MM.1S (cell line): ENCODE results near the gene PPP1R7.

ENCODE experiments used
- DNase-seq: peaks from one replicate; pipeline ENCODE4 v3.0.0-alpha.2; 2015
- H2AFZ ChIP-seq: fragments of 300-600 bp; sonication (generic); 2 replicates; pipeline ENCODE4 v1.6.0; 2016; ENCODE audit warnings: antibody characterized with exemption, low read length
- H3F3A ChIP-seq: fragments of 300-600 bp; sonication (generic); 2 replicates; pipeline ENCODE4 v1.6.1; 2016; ENCODE audit warnings: mild to moderate bottlenecking, antibody characterized with exemption, low read length, moderate library complexity, mixed read lengths; ENCODE audit not compliant: insufficient read depth
- H3K27ac ChIP-seq: fragments of 300-600 bp; sonication (generic); 2 replicates; pipeline ENCODE4 v1.5.1; 2016; ENCODE audit warnings: mild to moderate bottlenecking, low read length
- H3K27me3 ChIP-seq: fragments of 300-600 bp; sonication (generic); replicated peaks from 2 replicates; pipeline ENCODE4 v1.6.0; 2016; ENCODE audit warnings: low read length; ENCODE audit not compliant: insufficient read depth
- H3K36me3 ChIP-seq: fragments of 300-600 bp; sonication (generic); replicated peaks from 2 replicates; pipeline ENCODE4 v1.6.1; 2016; ENCODE audit warnings: mild to moderate bottlenecking, low read length, mixed read lengths; ENCODE audit not compliant: insufficient read depth
- H3K4me1 ChIP-seq: fragments of 300-600 bp; sonication (generic); 2 replicates; pipeline ENCODE4 v1.6.1; 2016; ENCODE audit warnings: low read length, mixed read lengths
- H3K4me2 ChIP-seq: fragments of 300-600 bp; sonication (generic); 2 replicates; pipeline ENCODE4 v1.6.0; 2016; ENCODE audit warnings: low read depth, low read length
- H3K4me3 ChIP-seq: fragments of 300-600 bp; sonication (generic); 2 replicates; pipeline ENCODE4 v1.5.1; 2016; ENCODE audit warnings: low read length, mixed read lengths
- H3K79me2 ChIP-seq: fragments of 300-600 bp; sonication (generic); 2 replicates; pipeline ENCODE4 v1.6.1; 2016; ENCODE audit warnings: mixed run types, low read length, mixed read lengths
- H3K9ac ChIP-seq: fragments of 300-600 bp; sonication (generic); 2 replicates; pipeline ENCODE4 v1.6.1; 2016; ENCODE audit warnings: low read length, mixed read lengths
- H3K9me2 ChIP-seq: fragments of 300-600 bp; sonication (generic); replicated peaks from 2 replicates; pipeline ENCODE4 v1.6.1; 2016; ENCODE audit warnings: mild to moderate bottlenecking, low read length, mixed read lengths; ENCODE audit not compliant: insufficient read depth
- H3K9me3 ChIP-seq: fragments of 300-600 bp; sonication (generic); replicated peaks from 2 replicates; pipeline ENCODE4 v1.6.1; 2016; ENCODE audit warnings: mild to moderate bottlenecking, low read length, mixed read lengths; ENCODE audit not compliant: insufficient read depth
- H4K20me1 ChIP-seq: fragments of 300-600 bp; sonication (generic); 2 replicates; pipeline ENCODE4 v1.6.1; 2016; ENCODE audit warnings: mild to moderate bottlenecking, low read length, moderate library complexity, mixed read lengths; ENCODE audit not compliant: insufficient read depth
- CTCF ChIP-seq: fragments of 300-600 bp; sonication (generic); IDR thresholded peaks from 2 replicates; pipeline ENCODE4 v1.5.1; 2016; ENCODE audit warnings: antibody characterized with exemption, low read length, mixed read lengths
- EZH2 ChIP-seq: fragments of 300-600 bp; sonication (generic); optimal IDR thresholded peaks from 2 replicates; pipeline ENCODE3; 2017; ENCODE audit warnings: low read depth, mild to moderate bottlenecking, antibody characterized with exemption, low read length, mixed read lengths
- EZH2phosphoT487 ChIP-seq: fragments of 300-600 bp; sonication (generic); IDR thresholded peaks from 2 replicates; pipeline ENCODE4 v1.6.1; 2018; ENCODE audit warnings: antibody characterized with exemption, low read length

PPP1R7 gene

GRCh38 chr2:241109210-241110088, 40.8 kb upstream of the PPP1R7 start:
- no peaks in the 10 kb centered on the region for H3K36me3 ChIP-seq
- no peaks in the 10 kb centered on the region for H3K9me2 ChIP-seq
- no peak overlapping the region for H3K4me2 ChIP-seq
- H3K4me1 ChIP-seq, result no peaks in the 10 kb centered on the region
- no peaks in the 10 kb centered on the region for H3K9me3 ChIP-seq
- H3K79me2 ChIP-seq, result no peaks in the 10 kb centered on the region
- no peak overlapping the region for H2AFZ ChIP-seq
- H3K27ac ChIP-seq, result no peak overlapping the region
- H3K9ac ChIP-seq, result no peak overlapping the region
- H3K27me3 ChIP-seq, result no peaks in the 10 kb centered on the region
- H3F3A ChIP-seq, result no peaks in the 10 kb centered on the region
- no peaks in the 10 kb centered on the region for H4K20me1 ChIP-seq
- TF ChIP-seq EZH2 (no peak), CTCF (no peak), EZH2phosphoT487 (no peak)
- no peak overlapping the region for H3K4me3 ChIP-seq
- DNase-seq, result no peak

GRCh38 chr2:241110089-241110606, 40.1 kb upstream of the PPP1R7 start:
- Histone ChIP-seq H3K9me2 (no peaks in the 10 kb centered on the region), H3K79me2 (no peaks in the 10 kb centered on the region), H3K9me3 (no peaks in the 10 kb centered on the region), H4K20me1 (no peaks in the 10 kb centered on the region), H3K27me3 (no peaks in the 10 kb centered on the region), H3K9ac (no peak overlapping the region), H3K4me1 (no peaks in the 10 kb centered on the region), H2AFZ (no peak overlapping the region), H3K36me3 (no peaks in the 10 kb centered on the region), H3F3A (no peaks in the 10 kb centered on the region), H3K4me2 (no peak overlapping the region), H3K4me3 (no peak overlapping the region), H3K27ac (no peak overlapping the region)
- TF ChIP-seq CTCF (no peak), EZH2phosphoT487 (no peak), EZH2 (no peak)
- DNase-seq, result no peak

DNA sequence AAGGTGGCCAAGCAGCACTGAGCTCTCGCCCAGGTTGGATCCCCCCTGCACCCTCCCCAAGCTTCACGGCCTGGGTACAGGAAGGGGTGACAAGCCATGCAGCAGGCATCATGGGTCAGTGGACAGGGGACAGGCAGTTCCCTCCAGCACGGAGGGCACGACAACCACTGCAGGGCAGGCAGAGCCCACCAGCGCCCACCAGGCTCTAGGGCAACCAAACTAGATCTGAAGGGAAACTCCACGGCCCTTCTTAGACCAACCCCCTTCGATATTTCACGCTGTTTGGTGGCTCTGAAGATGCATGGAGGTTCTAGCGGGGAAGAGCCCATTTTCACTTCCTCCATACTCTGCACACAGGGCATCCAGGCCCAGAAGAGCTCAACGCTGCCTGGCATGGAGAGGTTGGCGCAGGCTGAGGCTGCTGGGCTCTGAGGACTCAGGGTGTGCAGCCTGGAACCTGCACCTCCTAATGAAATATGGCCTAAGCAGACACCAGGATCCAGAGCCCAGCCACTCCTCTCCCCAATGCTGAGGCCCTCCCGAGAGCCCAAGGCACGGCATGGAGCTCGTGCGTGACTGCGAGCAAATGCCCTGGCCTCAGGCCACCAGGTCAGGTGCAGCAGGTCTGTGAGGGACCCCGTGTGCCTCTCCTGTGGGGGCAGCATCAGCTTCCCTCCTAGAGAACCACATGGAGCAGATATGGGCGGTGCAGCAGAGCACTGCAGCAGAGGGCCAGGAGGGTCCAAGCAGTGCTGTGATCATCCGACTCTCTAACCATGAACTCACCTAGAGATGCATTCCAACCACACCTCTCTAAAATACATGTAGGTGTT, 39.4 kb upstream of the PPP1R7 start:
- Histone ChIP-seq H3F3A (no peaks in the 10 kb centered on the region), H3K4me2 (no peak overlapping the region), H2AFZ (no peak overlapping the region), H3K4me1 (no peaks in the 10 kb centered on the region), H3K9me3 (no peaks in the 10 kb centered on the region), H3K79me2 (no peaks in the 10 kb centered on the region), H4K20me1 (no peaks in the 10 kb centered on the region), H3K36me3 (no peaks in the 10 kb centered on the region), H3K27me3 (no peaks in the 10 kb centered on the region), H3K9ac (no peak overlapping the region), H3K9me2 (no peaks in the 10 kb centered on the region), H3K4me3 (no peak overlapping the region), H3K27ac (no peak overlapping the region)
- DNase-seq, result no peak
- no peak for TF ChIP-seq EZH2
- TF ChIP-seq CTCF, result no peak
- no peak for TF ChIP-seq EZH2phosphoT487
